ENCODE measurements around the gene ATP10A.

ATP10A gene

DNA sequence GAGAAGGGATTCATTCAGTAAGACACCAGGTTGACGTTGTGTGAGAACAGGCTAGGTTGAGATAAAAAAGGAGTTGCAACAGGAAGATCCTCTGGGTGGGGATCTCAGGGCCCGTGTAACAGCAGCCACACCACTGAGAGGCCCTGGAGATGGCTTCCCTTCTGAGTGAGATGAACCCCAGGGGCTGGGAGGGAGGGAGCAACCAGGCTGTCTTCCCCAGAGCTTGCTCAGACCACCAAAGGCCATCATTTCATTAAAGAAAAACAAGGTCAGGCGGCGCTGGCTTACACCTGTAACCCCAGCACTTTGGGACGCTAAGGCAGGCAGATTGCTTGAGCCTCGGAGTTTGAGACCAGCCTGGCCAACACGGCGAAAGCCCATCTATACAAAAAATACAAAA is 187.7 kb downstream of the ATP10A start:
- Histone ChIP-seq H2AK5ac (ENCODE audit: low read depth, low read length) (no peak overlapping the region), H2BK120ac (ENCODE audit: low read depth, low read length) (no peak overlapping the region), H2BK12ac (ENCODE audit: low read length) (no peak overlapping the region), H2BK5ac (ENCODE audit: low read length) (no peak overlapping the region), H3K4me2 (ENCODE audit: insufficient read depth, low read length, poor library complexity, severe bottlenecking) (no peak overlapping the region), H4K8ac (ENCODE audit: low read depth, low read length) (no peak overlapping the region), H3K4me1 (ENCODE audit: control insufficient read depth in 2 of 2, insufficient read depth in 1 of 2, low read depth in 1 of 2, low read length in 2 of 2) (peaks cover 10 to 16% of the 10 kb centered on the region in 2 donors), H3K18ac (ENCODE audit: low read length) (no peak overlapping the region), H3K79me1 (ENCODE audit: low read depth, low read length) (no peaks in the 10 kb centered on the region), H3K36me3 (replicated peaks in 1 of 2; ENCODE audit: control insufficient read depth in 2 of 2, insufficient read depth in 2 of 2, low read length in 2 of 2) (no peaks in the 10 kb centered on the region), H2BK15ac (ENCODE audit: low read length) (no peak overlapping the region), H3K4ac (ENCODE audit: low read length) (no peak overlapping the region), H3K23ac (ENCODE audit: low read depth, low read length, poor library complexity) (no peak overlapping the region), H3K4me3 (ENCODE audit: low read length in 2 of 2) (no peak overlapping the region), H2AFZ (ENCODE audit: low read length) (no peak overlapping the region), H3K9me3 (replicated peaks in 1 of 2; ENCODE audit: control insufficient read depth in 2 of 2, insufficient read depth in 1 of 2, low read depth in 1 of 2, low read length in 2 of 2) (no peaks in the 10 kb centered on the region), H3K14ac (ENCODE audit: low read length) (no peak overlapping the region), H3K27ac (replicated peaks; ENCODE audit: low read length) (no peak overlapping the region), H4K91ac (ENCODE audit: low read depth, low read length, poor library complexity) (no peak overlapping the region), H3K9ac (ENCODE audit: low read depth, low read length, poor library complexity) (no peak overlapping the region), H3K27me3 (ENCODE audit: control insufficient read depth in 3 of 3, insufficient read depth in 3 of 3, low read depth in 1 of 3, low read length in 3 of 3) (no peaks in the 10 kb centered on the region)
- DNase-seq (ENCODE audit: low spot score) = no peak
- no CpG with 5 or more reads among the region's 8 CpGs for WGBS, 2 donors (ENCODE audit: extremely low coverage in 2 of 2, insufficient read length in 2 of 2, insufficient replicate concordance in 1 of 2)

- no peak overlapping the region for H2BK5ac ChIP-seq (ENCODE audit: low read length)
- H2AFZ ChIP-seq (ENCODE audit: low read length) = no peak overlapping the region
- DNase-seq (ENCODE audit: low spot score) = no peak
- H3K9ac ChIP-seq (ENCODE audit: low read depth, low read length, poor library complexity) = no peak overlapping the region
- no peak overlapping the region for H3K4me3 ChIP-seq (ENCODE audit: low read length in 2 of 2)
- no peaks in the 10 kb centered on the region for H3K9me3 ChIP-seq (replicated peaks in 1 of 2; ENCODE audit: control insufficient read depth in 2 of 2, insufficient read depth in 1 of 2, low read depth in 1 of 2, low read length in 2 of 2)
- no peak overlapping the region for H3K27ac ChIP-seq (replicated peaks; ENCODE audit: low read length)
- peaks cover 14 to 16% of the 10 kb centered on the region in 2 donors for H3K4me1 ChIP-seq (ENCODE audit: control insufficient read depth in 2 of 2, insufficient read depth in 1 of 2, low read depth in 1 of 2, low read length in 2 of 2)
- WGBS, 2 donors (ENCODE audit: extremely low coverage in 2 of 2, insufficient read length in 2 of 2, insufficient replicate concordance in 1 of 2) = no CpG with 5 or more reads among the region's 12 CpGs
- no peaks in the 10 kb centered on the region for H3K27me3 ChIP-seq (ENCODE audit: control insufficient read depth in 3 of 3, insufficient read depth in 3 of 3, low read depth in 1 of 3, low read length in 3 of 3)
- H3K14ac ChIP-seq (ENCODE audit: low read length) = no peak overlapping the region
- no peak overlapping the region for H2BK12ac ChIP-seq (ENCODE audit: low read length)
- no peak overlapping the region for H2BK120ac ChIP-seq (ENCODE audit: low read depth, low read length)
- H4K91ac ChIP-seq (ENCODE audit: low read depth, low read length, poor library complexity) = no peak overlapping the region
- H3K4me2 ChIP-seq (ENCODE audit: insufficient read depth, low read length, poor library complexity, severe bottlenecking) = no peak overlapping the region
- H2BK15ac ChIP-seq (ENCODE audit: low read length) = peak overlapping the region; percentile 8
- H3K36me3 ChIP-seq (replicated peaks in 1 of 2; ENCODE audit: control insufficient read depth in 2 of 2, insufficient read depth in 2 of 2, low read length in 2 of 2) = no peaks in the 10 kb centered on the region
- H3K4ac ChIP-seq (ENCODE audit: low read length) = no peak overlapping the region
- H4K8ac ChIP-seq (ENCODE audit: low read depth, low read length) = no peak overlapping the region
- H3K23ac ChIP-seq (ENCODE audit: low read depth, low read length, poor library complexity) = no peak overlapping the region
- peak overlapping the region; percentile 44 for H3K18ac ChIP-seq (ENCODE audit: low read length)
- H3K79me1 ChIP-seq (ENCODE audit: low read depth, low read length) = no peaks in the 10 kb centered on the region
- no peak overlapping the region for H2AK5ac ChIP-seq (ENCODE audit: low read depth, low read length)
Observed at GRCh38 chr15:25674913-25675312, 188.2 kb downstream of the ATP10A start.

- H3K27me3 ChIP-seq (ENCODE audit: control insufficient read depth in 3 of 3, insufficient read depth in 3 of 3, low read depth in 1 of 3, low read length in 3 of 3) = no peaks in the 10 kb centered on the region
- no peak overlapping the region for H3K23ac ChIP-seq (ENCODE audit: low read depth, low read length, poor library complexity)
- no peaks in the 10 kb centered on the region for H3K9me3 ChIP-seq (replicated peaks in 1 of 2; ENCODE audit: control insufficient read depth in 2 of 2, insufficient read depth in 1 of 2, low read depth in 1 of 2, low read length in 2 of 2)
- peak overlapping the region; percentile 23 for H3K18ac ChIP-seq (ENCODE audit: low read length)
- H2BK15ac ChIP-seq (ENCODE audit: low read length) = no peak overlapping the region
- H3K4ac ChIP-seq (ENCODE audit: low read length) = no peak overlapping the region
- peaks cover 22 to 23% of the 10 kb centered on the region in 2 donors for H3K4me1 ChIP-seq (ENCODE audit: control insufficient read depth in 2 of 2, insufficient read depth in 1 of 2, low read depth in 1 of 2, low read length in 2 of 2)
- H4K8ac ChIP-seq (ENCODE audit: low read depth, low read length) = no peak overlapping the region
- H3K14ac ChIP-seq (ENCODE audit: low read length) = no peak overlapping the region
- no peaks in the 10 kb centered on the region for H3K79me1 ChIP-seq (ENCODE audit: low read depth, low read length)
- H3K4me3 ChIP-seq (ENCODE audit: low read length in 2 of 2) = no peak overlapping the region
- no peak overlapping the region for H3K27ac ChIP-seq (replicated peaks; ENCODE audit: low read length)
- H3K9ac ChIP-seq (ENCODE audit: low read depth, low read length, poor library complexity) = no peak overlapping the region
- peak overlapping the region; percentile 15 for H2AK5ac ChIP-seq (ENCODE audit: low read depth, low read length)
- no peak overlapping the region for H2AFZ ChIP-seq (ENCODE audit: low read length)
- peak overlapping the region; percentile 8 for H2BK5ac ChIP-seq (ENCODE audit: low read length)
- WGBS, 2 donors (ENCODE audit: extremely low coverage in 2 of 2, insufficient read length in 2 of 2, insufficient replicate concordance in 1 of 2) = no CpG with 5 or more reads among the region's 8 CpGs
- no peak overlapping the region for H3K4me2 ChIP-seq (ENCODE audit: insufficient read depth, low read length, poor library complexity, severe bottlenecking)
- H3K36me3 ChIP-seq (replicated peaks in 1 of 2; ENCODE audit: control insufficient read depth in 2 of 2, insufficient read depth in 2 of 2, low read length in 2 of 2) = no peaks in the 10 kb centered on the region
- no peak overlapping the region for H2BK12ac ChIP-seq (ENCODE audit: low read length)
- DNase-seq (ENCODE audit: low spot score) = no peak
- H4K91ac ChIP-seq (ENCODE audit: low read depth, low read length, poor library complexity) = no peak overlapping the region
- H2BK120ac ChIP-seq (ENCODE audit: low read depth, low read length) = no peak overlapping the region
Observed at GRCh38 chr15:25673972-25674371, 189.2 kb downstream of the ATP10A start.

DNA sequence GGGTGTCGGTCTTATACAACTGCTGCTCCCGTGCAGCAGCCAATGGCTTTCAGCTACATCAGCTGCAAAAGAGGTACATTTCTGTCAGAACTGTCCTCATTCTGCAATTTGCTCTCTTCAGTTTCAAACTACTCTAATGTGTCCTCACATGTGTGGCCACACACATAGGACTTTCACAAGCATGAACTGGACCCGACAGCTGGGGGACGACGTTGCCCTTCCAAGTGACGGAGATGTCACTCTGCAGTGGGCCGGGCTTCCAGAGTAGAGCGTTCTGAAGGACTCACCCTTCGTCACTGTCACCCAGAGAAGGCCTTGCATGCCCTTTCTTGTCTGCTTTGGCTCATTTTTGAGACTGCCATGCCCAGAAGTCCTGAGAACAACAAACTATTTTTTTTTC is 189.8 kb downstream of the ATP10A start:
- H3K27ac ChIP-seq (replicated peaks; ENCODE audit: low read length) = no peak overlapping the region
- H3K23ac ChIP-seq (ENCODE audit: low read depth, low read length, poor library complexity) = no peak overlapping the region
- H3K4me1 ChIP-seq (ENCODE audit: control insufficient read depth in 2 of 2, insufficient read depth in 1 of 2, low read depth in 1 of 2, low read length in 2 of 2) = peaks cover 23 to 25% of the 10 kb centered on the region in 2 donors
- no peak overlapping the region for H4K91ac ChIP-seq (ENCODE audit: low read depth, low read length, poor library complexity)
- no peak overlapping the region for H2BK5ac ChIP-seq (ENCODE audit: low read length)
- H3K9ac ChIP-seq (ENCODE audit: low read depth, low read length, poor library complexity) = no peak overlapping the region
- no peak overlapping the region for H3K14ac ChIP-seq (ENCODE audit: low read length)
- no peak overlapping the region for H2BK120ac ChIP-seq (ENCODE audit: low read depth, low read length)
- H3K79me1 ChIP-seq (ENCODE audit: low read depth, low read length) = no peaks in the 10 kb centered on the region
- H4K8ac ChIP-seq (ENCODE audit: low read depth, low read length) = no peak overlapping the region
- DNase-seq (ENCODE audit: low spot score) = no peak
- H3K27me3 ChIP-seq (ENCODE audit: control insufficient read depth in 3 of 3, insufficient read depth in 3 of 3, low read depth in 1 of 3, low read length in 3 of 3) = no peaks in the 10 kb centered on the region
- no peak overlapping the region for H2AK5ac ChIP-seq (ENCODE audit: low read depth, low read length)
- WGBS, 2 donors (ENCODE audit: extremely low coverage in 2 of 2, insufficient read length in 2 of 2, insufficient replicate concordance in 1 of 2) = no CpG with 5 or more reads among the region's 9 CpGs
- no peak overlapping the region for H3K4ac ChIP-seq (ENCODE audit: low read length)
- H3K36me3 ChIP-seq (replicated peaks in 1 of 2; ENCODE audit: control insufficient read depth in 2 of 2, insufficient read depth in 2 of 2, low read length in 2 of 2) = no peaks in the 10 kb centered on the region
- peak overlapping the region; percentile 4 for H2BK15ac ChIP-seq (ENCODE audit: low read length)
- no peak overlapping the region for H3K4me2 ChIP-seq (ENCODE audit: insufficient read depth, low read length, poor library complexity, severe bottlenecking)
- H3K4me3 ChIP-seq (ENCODE audit: low read length in 2 of 2) = no peak overlapping the region
- no peaks in the 10 kb centered on the region for H3K9me3 ChIP-seq (replicated peaks in 1 of 2; ENCODE audit: control insufficient read depth in 2 of 2, insufficient read depth in 1 of 2, low read depth in 1 of 2, low read length in 2 of 2)
- no peak overlapping the region for H2AFZ ChIP-seq (ENCODE audit: low read length)
- H3K18ac ChIP-seq (ENCODE audit: low read length) = peak overlapping the region; percentile 83
- H2BK12ac ChIP-seq (ENCODE audit: low read length) = no peak overlapping the region
